HepG2 (cell line): ENCODE measurements around the gene ZNF341. TPM values are rescaled to one million over a fixed set of nuclear protein-coding genes. Genes with fewer than 3 reads are reported as not detected.

Source experiments
- ATAC-seq: fragments of 200-7000 bp; cut with Tn5 transposase; 3 replicates; pipeline ENCODE4 v1.9.1; 2020; ENCODE audit warnings: mild to moderate bottlenecking, moderate library complexity
- BruUV-seq: library from RNA; stranded (reverse); fragments of 400-500 nt; replicated peaks from 2 replicates; lab custom pipeline; 2021; lab: Mats Ljungman, UMichigan
- CTCF ChIA-PET: fragments of 300-600 bp; formaldehyde crosslinking; extraction: SDS; loops from one replicate; lab custom pipeline; 2021; ENCODE audit warnings: low total read pairs, inconsistent platforms, low intra/inter-chr PET ratio; lab: Yijun Ruan, JAX
- POLR2A ChIA-PET: fragments of 350-600 bp; sonication (Branson Sonifier 250); formaldehyde crosslinking; loops from one replicate; lab custom pipeline; 2020; ENCODE audit warnings: antibody characterized with exemption, inconsistent platforms; lab: Yijun Ruan, JAX
- DNase-seq: peaks from one replicate; pipeline ENCODE4 v3.0.0-alpha.2; 2015; ENCODE audit warnings: low spot score
- FAIRE-seq: peaks from 3 replicates; lab custom pipeline; 2011; peaks lifted over from hg19 to GRCh38; lab: Jason Lieb, UNC
- H2AFZ ChIP-seq: one replicate; pipeline ENCODE4 v1.6.1; 2011; ENCODE audit warnings: low read length, inconsistent platforms
- H3K27ac ChIP-seq: fragments of 300-600 bp; 3 replicates; pipeline ENCODE4 v1.8.0; 2011; ENCODE audit warnings: mixed run types, mild to moderate bottlenecking, mixed read lengths, low read length, inconsistent platforms; ENCODE audit not compliant: insufficient read depth; ENCODE audit errors: extremely low read length
- H3K27me3 ChIP-seq, 2 experiments: fragments of 200-600 bp in 1 of 2; 2 replicates in 1 of 2; 3 replicates in 1 of 2; pipeline versions ENCODE4 v1.6.0 to v1.8.0; 2011; ENCODE audit warnings: low read length in 2 of 2, mild to moderate bottlenecking in 2 of 2, moderate library complexity in 2 of 2, inconsistent platforms in 1 of 2; ENCODE audit not compliant: insufficient read depth in 2 of 2, control insufficient read depth in 1 of 2
- H3K36me3 ChIP-seq, 2 experiments: fragments of 200-600 bp in 1 of 2; replicated peaks in 1 of 2; 2 replicates in 1 of 2; 3 replicates in 1 of 2; pipeline versions ENCODE4 v1.5.1 to v1.8.0; 2011; ENCODE audit warnings: low read length in 2 of 2, inconsistent platforms in 1 of 2; ENCODE audit not compliant: insufficient read depth in 2 of 2, control insufficient read depth in 1 of 2
- H3K4me1 ChIP-seq: 2 replicates; pipeline ENCODE4 v1.5.1; 2012; ENCODE audit warnings: low read length, inconsistent platforms; ENCODE audit not compliant: insufficient read depth
- H3K4me2 ChIP-seq: 2 replicates; pipeline ENCODE4 v1.6.0; 2011; ENCODE audit warnings: low read depth, low read length, inconsistent platforms
- H3K4me3 ChIP-seq, 3 experiments: fragments of 200-600 bp in 1 of 3; sonication (generic), shearing (Covaris generic) in 1 of 3; replicated peaks in 1 of 3; 2 replicates each; pipeline ENCODE4 v1.5.1; 2011 to 2016; ENCODE audit warnings: low read length in 3 of 3, inconsistent platforms in 2 of 3, low read depth in 2 of 3, mild to moderate bottlenecking in 2 of 3, control low read depth in 1 of 3, mixed read lengths in 1 of 3; ENCODE audit not compliant: insufficient read depth in 1 of 3
- H3K79me2 ChIP-seq: one replicate; pipeline ENCODE4 v1.6.1; 2011; ENCODE audit warnings: low read length, inconsistent platforms; ENCODE audit not compliant: insufficient read depth
- H3K9ac ChIP-seq: 2 replicates; pipeline ENCODE4 v1.6.0; 2011; ENCODE audit warnings: mild to moderate bottlenecking, low read depth, low read length, inconsistent platforms; ENCODE audit not compliant: insufficient read depth
- H3K9me3 ChIP-seq: 2 replicates; pipeline ENCODE4 v1.5.1; 2012; ENCODE audit warnings: mild to moderate bottlenecking, low read length
- H4K20me1 ChIP-seq: 2 replicates; pipeline ENCODE4 v1.6.0; 2011; ENCODE audit warnings: inconsistent platforms, mild to moderate bottlenecking, low read length, moderate library complexity; ENCODE audit not compliant: insufficient read depth
- MAFF ChIP-seq: IDR thresholded peaks from 2 replicates; pipeline ENCODE4 v1.6.1; 2011; ENCODE audit warnings: low read depth, low read length, improper control_type of control experiment
- NR2C2 ChIP-seq: sonication (generic); formaldehyde crosslinking; IDR thresholded peaks from 2 replicates; pipeline ENCODE4 v1.4.0; 2020; ENCODE audit warnings: missing genetic modification reagents, mild to moderate bottlenecking, moderate library complexity, borderline replicate concordance
- PRMT3 ChIP-seq: sonication (generic); formaldehyde crosslinking; IDR thresholded peaks from 2 replicates; pipeline ENCODE4 v1.8.1; 2022; ENCODE audit warnings: low read depth, mild to moderate bottlenecking, moderate library complexity, missing genetic modification reagents, borderline replicate concordance
- ZFP91 ChIP-seq: sonication (generic); formaldehyde crosslinking; IDR thresholded peaks from 2 replicates; pipeline ENCODE4 v1.9.0; 2022; ENCODE audit warnings: missing genetic modification reagents, mild to moderate bottlenecking, borderline replicate concordance
- WGBS: methylation state at CpG from one replicate; pipeline ENCODE4 v1.1.6; 2017; ENCODE audit warnings: low lambda C conversion rate; 5-methylcytosine and 5-hydroxymethylcytosine counted together
- in situ Hi-C: cut with HindIII; loops from 2 replicates; pipeline ENCODE4 v1.10.0; 2017; ENCODE audit warnings: low pct_unique_long_range_greater_than_20kb; ENCODE audit not compliant: extremely low pct_ligation_motif_present
- intact Hi-C: fragments of 100-400 bp; cut with micrococcal nuclease; formaldehyde crosslinking; loops from one replicate; pipeline ENCODE4 v1.10.0; 2022; ENCODE audit not compliant: unreplicated experiment
- polyA plus RNA-seq, 8 experiments: library from polyadenylated mRNA; depleted of rRNA in 3 of 8; stranded (reverse) in 7 of 8; unstranded in 1 of 8; fragments of >200 nt; fragmentation: Illumina TruSeq in 4 of 8; extraction: Trizol in 4 of 8; gene quantifications; 2 replicates each; pipeline versions ENCODE4 v1.2.1 to v1.2.3, GENCODE V29; 2011 to 2016; ENCODE audit warnings: low read depth in 4 of 8, missing spikeins in 1 of 8, mixed read lengths in 1 of 8; ENCODE audit not compliant: insufficient read depth in 1 of 8
- total RNA-seq, 5 experiments: library from RNA; depleted of rRNA; stranded (reverse); fragments of >200 nt; fragmentation: Illumina TruSeq; extraction: Trizol; gene quantifications; 2 replicates each; pipeline ENCODE4 v1.2.3, GENCODE V29; 2016; ENCODE audit warnings: low read depth in 1 of 5
- TF ChIP-seq, protein P1 (sequence below): sonication (generic); formaldehyde crosslinking; IDR thresholded peaks from 2 replicates; pipeline ENCODE4 v1.5.1; 2020; ENCODE audit warnings: mild to moderate bottlenecking, missing genetic modification reagents, moderate library complexity
- TF ChIP-seq, protein P2 (sequence below): sonication (generic); formaldehyde crosslinking; IDR thresholded peaks from 2 replicates; pipeline ENCODE4 v1.5.0; 2020; ENCODE audit warnings: missing genetic modification reagents

The ZNF341 gene
- total and polyA plus RNA-seq, 2 of the 13 experiments (the other 11 are each of a cell fraction or from before 2014, with no cell fraction given) = 1.1 to 2.2 TPM

DNA sequence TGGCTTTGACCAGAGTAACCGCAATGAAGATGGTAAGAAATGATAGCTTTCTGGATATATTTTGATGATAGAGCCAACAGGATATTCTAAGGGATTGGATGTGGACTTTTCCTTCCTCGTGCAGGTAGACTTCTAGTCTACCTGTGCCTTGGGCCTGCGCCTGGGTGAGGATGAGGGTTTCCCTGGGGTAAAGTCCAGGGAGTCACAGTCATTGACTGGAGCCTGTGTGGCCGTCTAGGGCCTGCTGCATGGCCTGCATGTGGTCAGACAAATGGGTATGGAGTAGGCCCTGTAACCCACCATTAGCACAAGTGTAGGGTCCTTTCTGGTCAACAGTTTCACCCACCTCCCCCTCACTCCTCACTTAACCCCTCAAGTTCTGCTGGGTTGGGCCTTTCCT is 66.6 kb downstream of the ZNF341 start (continued):
- TF ChIP-seq ZFP91 (CRISPR knock-in tag) (no peak), NR2C2 (no peak)
- TF ChIP-seq, protein P1, sequence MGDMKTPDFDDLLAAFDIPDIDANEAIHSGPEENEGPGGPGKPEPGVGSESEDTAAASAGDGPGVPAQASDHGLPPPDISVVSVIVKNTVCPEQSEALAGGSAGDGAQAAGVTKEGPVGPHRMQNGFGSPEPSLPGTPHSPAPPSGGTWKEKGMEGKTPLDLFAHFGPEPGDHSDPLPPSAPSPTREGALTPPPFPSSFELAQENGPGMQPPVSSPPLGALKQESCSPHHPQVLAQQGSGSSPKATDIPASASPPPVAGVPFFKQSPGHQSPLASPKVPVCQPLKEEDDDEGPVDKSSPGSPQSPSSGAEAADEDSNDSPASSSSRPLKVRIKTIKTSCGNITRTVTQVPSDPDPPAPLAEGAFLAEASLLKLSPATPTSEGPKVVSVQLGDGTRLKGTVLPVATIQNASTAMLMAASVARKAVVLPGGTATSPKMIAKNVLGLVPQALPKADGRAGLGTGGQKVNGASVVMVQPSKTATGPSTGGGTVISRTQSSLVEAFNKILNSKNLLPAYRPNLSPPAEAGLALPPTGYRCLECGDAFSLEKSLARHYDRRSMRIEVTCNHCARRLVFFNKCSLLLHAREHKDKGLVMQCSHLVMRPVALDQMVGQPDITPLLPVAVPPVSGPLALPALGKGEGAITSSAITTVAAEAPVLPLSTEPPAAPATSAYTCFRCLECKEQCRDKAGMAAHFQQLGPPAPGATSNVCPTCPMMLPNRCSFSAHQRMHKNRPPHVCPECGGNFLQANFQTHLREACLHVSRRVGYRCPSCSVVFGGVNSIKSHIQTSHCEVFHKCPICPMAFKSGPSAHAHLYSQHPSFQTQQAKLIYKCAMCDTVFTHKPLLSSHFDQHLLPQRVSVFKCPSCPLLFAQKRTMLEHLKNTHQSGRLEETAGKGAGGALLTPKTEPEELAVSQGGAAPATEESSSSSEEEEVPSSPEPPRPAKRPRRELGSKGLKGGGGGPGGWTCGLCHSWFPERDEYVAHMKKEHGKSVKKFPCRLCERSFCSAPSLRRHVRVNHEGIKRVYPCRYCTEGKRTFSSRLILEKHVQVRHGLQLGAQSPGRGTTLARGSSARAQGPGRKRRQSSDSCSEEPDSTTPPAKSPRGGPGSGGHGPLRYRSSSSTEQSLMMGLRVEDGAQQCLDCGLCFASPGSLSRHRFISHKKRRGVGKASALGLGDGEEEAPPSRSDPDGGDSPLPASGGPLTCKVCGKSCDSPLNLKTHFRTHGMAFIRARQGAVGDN (CRISPR knock-in tag) = peak; percentile 23; the same call in 1 of the 2 replicates
- TF ChIP-seq, all 625 proteins: peak for 3

DNA sequence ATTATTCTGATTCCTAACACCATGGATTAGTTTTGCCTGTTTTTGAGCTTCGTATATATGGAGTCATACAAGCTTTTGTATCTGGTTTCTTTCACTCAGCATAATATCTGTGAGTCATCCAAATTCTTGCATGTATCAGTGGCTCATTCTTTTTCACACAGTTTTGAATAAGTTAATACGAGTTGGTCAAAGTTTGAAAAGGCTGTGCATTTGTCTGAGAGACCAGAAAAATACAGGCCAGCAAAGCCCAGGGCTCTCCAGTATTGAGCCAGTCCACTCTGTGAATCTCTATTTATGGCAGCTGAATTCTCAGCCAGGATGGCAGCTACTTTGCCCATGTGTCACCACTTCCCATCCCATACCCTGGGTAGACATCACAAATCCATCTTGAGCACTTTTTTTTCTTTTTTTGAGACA is 72.1 kb downstream of the ZNF341 start:
- Histone ChIP-seq H3K4me2 (no peak overlapping the region), H4K20me1 (no peaks in the 10 kb centered on the region), H3K4me3 (no peak overlapping the region), H2AFZ (no peak overlapping the region), H3K36me3 (no peaks in the 10 kb centered on the region), H3K4me1 (peaks cover 24% of the 10 kb centered on the region), H3K27me3 (no peaks in the 10 kb centered on the region), H3K9ac (no peak overlapping the region), H3K9me3 (no peaks in the 10 kb centered on the region), H3K27ac (no peak overlapping the region), H3K79me2 (no peaks in the 10 kb centered on the region)
- ATAC-seq (peak; percentile 21; the same call in 1 of the 3 replicates), FAIRE-seq (no peak), DNase-seq (no peak)
- ChIA-PET CTCF (no interaction called here), POLR2A (interaction anchor here (1.2 to 1.5 kb wide), 2 partner anchors 10 to 309 kb away, joined by 3 to 5 read pairs; partner anchors contain the start of gene EIF2S2)
- TF ChIP-seq, protein P2, sequence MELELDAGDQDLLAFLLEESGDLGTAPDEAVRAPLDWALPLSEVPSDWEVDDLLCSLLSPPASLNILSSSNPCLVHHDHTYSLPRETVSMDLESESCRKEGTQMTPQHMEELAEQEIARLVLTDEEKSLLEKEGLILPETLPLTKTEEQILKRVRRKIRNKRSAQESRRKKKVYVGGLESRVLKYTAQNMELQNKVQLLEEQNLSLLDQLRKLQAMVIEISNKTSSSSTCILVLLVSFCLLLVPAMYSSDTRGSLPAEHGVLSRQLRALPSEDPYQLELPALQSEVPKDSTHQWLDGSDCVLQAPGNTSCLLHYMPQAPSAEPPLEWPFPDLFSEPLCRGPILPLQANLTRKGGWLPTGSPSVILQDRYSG (CRISPR knock-in tag) = no peak
- no peak for TF ChIP-seq PRMT3
- peak; percentile 35 for TF ChIP-seq MAFF
- BruUV-seq = no TSS peak
- in situ Hi-C loops = no loop called here
- intact Hi-C loops = no loop called here
- 6% methylated on average over 2 of the region's 2 CpGs for WGBS
